ENCODE results near the gene C1orf198. TPM values are rescaled to one million over a fixed set of nuclear protein-coding genes. Genes with fewer than 3 reads are reported as not detected.

C1orf198 gene
- total and polyA plus RNA-seq, 2 of the 8 experiments (the other 6 are each of a cell fraction or from before 2014, with no cell fraction given): 30.6 to 45.0 TPM

DNA sequence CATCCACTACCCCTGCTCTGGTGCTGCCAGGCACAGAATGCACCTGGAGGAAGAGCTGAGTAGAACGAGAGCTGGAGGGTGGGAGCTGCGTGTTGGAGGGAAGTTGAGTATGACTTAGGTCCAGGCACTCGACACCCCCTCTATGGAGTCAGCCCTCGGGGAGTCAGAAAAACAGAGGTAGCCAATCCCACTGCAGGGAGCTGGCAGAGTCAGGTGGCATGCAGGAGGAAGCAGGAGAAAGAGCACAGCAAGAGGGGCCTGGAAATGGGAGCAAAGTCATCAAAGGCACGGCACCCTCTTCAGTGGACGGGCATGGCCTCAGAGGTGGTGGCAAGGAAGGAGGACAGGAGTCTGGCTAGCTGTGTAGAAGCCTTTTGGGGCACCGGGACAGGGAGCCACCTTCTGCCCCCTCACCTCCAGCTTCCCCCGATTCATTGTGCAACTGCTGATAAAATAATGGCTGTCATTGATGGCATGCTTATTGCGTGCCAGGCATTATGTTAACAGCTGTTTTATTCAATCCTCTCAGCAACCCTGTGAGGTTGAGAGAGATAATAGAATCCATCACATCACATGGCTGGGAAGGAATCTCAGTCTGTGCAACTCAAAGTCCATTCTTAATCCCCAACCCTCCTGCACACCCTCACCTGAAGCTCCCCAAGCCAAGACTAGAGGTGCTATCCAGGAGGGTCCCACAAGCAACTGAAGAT, 42.0 kb downstream of the C1orf198 start:
- ChIA-PET POLR2A (ENCODE audit: partially characterized antibody) (interaction anchor here (0.8 to 1.1 kb wide), 2 partner anchors 41 to 73 kb away, joined by 3 read pairs; no protein-coding TSS in a partner anchor), CTCF (ENCODE audit: partially characterized antibody) (interaction anchor here (0.7 to 2.2 kb wide), 7 partner anchors 9 to 383 kb away, joined by 3 to 6 read pairs (median 5); no protein-coding TSS in a partner anchor)
- H3K14ac ChIP-seq (ENCODE audit: insufficient read length): no peak overlapping the region
- no peak overlapping the region for H3K4me2 ChIP-seq (ENCODE audit: insufficient read depth in 1 of 2, low read depth in 2 of 2, low read length in 2 of 2)
- no peak overlapping the region for H2BK12ac ChIP-seq (ENCODE audit: low read depth, low read length)
- no peaks in the 10 kb centered on the region for H3K9me3 ChIP-seq (ENCODE audit: insufficient read depth in 2 of 2, low read depth in 1 of 2, low read length in 1 of 2)
- no peak overlapping the region for H2BK20ac ChIP-seq (ENCODE audit: low read length)
- H3K4me3 ChIP-seq (ENCODE audit: extremely low read depth in 1 of 4, insufficient read depth in 2 of 4, low read depth in 3 of 4, low read length in 4 of 4): no peak overlapping the region
- H3K4me1 ChIP-seq (replicated peaks in 1 of 4; ENCODE audit: control insufficient read depth in 3 of 4, insufficient read depth in 4 of 4, low read length in 3 of 4): no peaks in the 10 kb centered on the region
- H4K20me1 ChIP-seq (replicated peaks in 1 of 2; ENCODE audit: control insufficient read depth in 1 of 2, insufficient read depth in 2 of 2, low read length in 2 of 2): no peaks in the 10 kb centered on the region
- no peaks in the 10 kb centered on the region; a peak in 1 of 7 replicates for H3K27me3 ChIP-seq (replicated peaks in 1 of 4; ENCODE audit: control insufficient read depth in 3 of 4, extremely low read depth in 1 of 4, insufficient read depth in 3 of 4, low read length in 3 of 4)
- no peaks in the 10 kb centered on the region for H3K79me2 ChIP-seq (ENCODE audit: control insufficient read depth in 1 of 2, insufficient read depth in 2 of 2, low read length in 2 of 2)
- TF ChIP-seq, protein P1, sequence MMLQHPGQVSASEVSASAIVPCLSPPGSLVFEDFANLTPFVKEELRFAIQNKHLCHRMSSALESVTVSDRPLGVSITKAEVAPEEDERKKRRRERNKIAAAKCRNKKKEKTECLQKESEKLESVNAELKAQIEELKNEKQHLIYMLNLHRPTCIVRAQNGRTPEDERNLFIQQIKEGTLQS (IDR thresholded peaks at IDR 0.05; ENCODE audit: insufficient read depth, low read depth, low read length): no peak
- no peak for TF ChIP-seq BRCA1 (IDR thresholded peaks at IDR 0.05; ENCODE audit: low read depth, low read length)
- H3K23me2 ChIP-seq (ENCODE audit: low read depth, low read length): no peaks in the 10 kb centered on the region
- no peak overlapping the region for H3K9ac ChIP-seq (replicated peaks in 1 of 4; ENCODE audit: extremely low read depth in 1 of 4, low read depth in 3 of 4, low read length in 3 of 4)
- no peak overlapping the region for H4K5ac ChIP-seq (ENCODE audit: insufficient read length, low read depth, low read length)
- FAIRE-seq: no peak
- H4K91ac ChIP-seq (replicated peaks; ENCODE audit: insufficient read length, low read length): no peak overlapping the region
- no peak overlapping the region for H3K4ac ChIP-seq (replicated peaks; ENCODE audit: insufficient read length, low read depth, low read length)
- H4K8ac ChIP-seq (ENCODE audit: extremely low read depth, insufficient read depth, low read length): no peak overlapping the region
- H2BK15ac ChIP-seq (ENCODE audit: low read length): no peak overlapping the region
- no peaks in the 10 kb centered on the region for H3K79me1 ChIP-seq (ENCODE audit: low read depth, low read length)
- no peaks in the 10 kb centered on the region for H3K36me3 ChIP-seq (ENCODE audit: control insufficient read depth in 2 of 4, insufficient read depth in 4 of 4, low read length in 3 of 4)
- H2BK5ac ChIP-seq (ENCODE audit: low read depth, low read length): no peak overlapping the region
- H2AFZ ChIP-seq (ENCODE audit: low read length): no peak overlapping the region
- H3K18ac ChIP-seq (ENCODE audit: extremely low read depth, low read length): no peak overlapping the region
- peak in 1 of 2 experiments; percentile 38 for DNase-seq (ENCODE audit: low read depth in 1 of 2, low spot score in 2 of 2)
- no peak overlapping the region for H3K23ac ChIP-seq (ENCODE audit: insufficient read length)
- no peak overlapping the region for H3K56ac ChIP-seq (replicated peaks; ENCODE audit: insufficient read length, low read depth, low read length)
- no peak overlapping the region for H3K27ac ChIP-seq (ENCODE audit: low read depth, low read length)
- H2BK120ac ChIP-seq (replicated peaks; ENCODE audit: low read depth, low read length): no peak overlapping the region
- H2AK5ac ChIP-seq (ENCODE audit: low read depth, low read length): no peak overlapping the region
- WGBS, 2 experiments (ENCODE audit: extremely low coverage in 1 of 2, insufficient coverage in 1 of 2, insufficient read length in 1 of 2, insufficient replicate concordance in 2 of 2, low coverage in 1 of 2, low lambda C conversion rate in 2 of 2, missing lambda C conversion rate in 1 of 2): 93% methylated on average over 9 of the region's 9 CpGs; no CpG with 5 or more reads in 1 of the 2 experiments
